Measurements from ENCODE around the gene RIMS4.
A peak's percentile ranks its signal among the peaks of the same experiment; 100 is the strongest.

Gene RIMS4

DNA sequence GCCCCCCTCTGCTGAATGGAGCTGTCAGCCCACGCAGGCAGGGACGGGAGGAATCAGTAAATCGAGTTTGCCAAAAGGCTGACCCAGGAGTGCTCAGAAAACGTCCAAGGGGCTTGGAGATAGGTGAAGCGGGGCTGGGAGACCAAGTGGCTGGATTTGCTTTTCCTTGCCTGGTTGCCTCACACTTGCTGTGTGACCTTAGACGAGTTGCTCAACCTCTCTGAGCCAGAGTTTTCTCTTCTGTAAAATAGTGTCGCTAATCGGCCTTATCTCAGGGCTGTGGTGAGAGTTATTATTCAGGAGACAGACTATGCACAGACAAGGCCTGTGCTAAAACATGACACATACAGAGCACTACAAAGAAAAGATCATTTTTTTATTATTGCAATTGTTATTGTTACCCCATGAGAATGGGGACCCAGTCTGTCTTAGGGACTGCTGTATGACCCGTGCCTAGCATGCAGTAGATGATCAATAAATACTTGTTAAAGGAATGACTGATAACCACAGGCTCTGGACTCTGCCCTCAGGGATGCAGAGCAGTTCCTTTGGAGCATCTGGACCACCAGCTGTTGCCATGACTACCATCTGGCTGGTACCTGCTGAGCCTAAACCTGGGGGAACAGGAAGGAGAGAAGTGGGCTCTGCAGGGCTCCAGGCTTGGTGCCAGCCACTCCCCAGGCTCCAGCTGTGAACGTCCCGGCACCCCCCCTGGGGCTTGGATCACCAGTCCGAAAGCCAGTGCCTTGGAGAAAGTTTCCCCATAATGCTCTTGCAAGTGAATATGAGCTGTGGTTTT is 63.8 kb downstream of the RIMS4 start:
- H3K9ac ChIP-seq (ENCODE audit: low read depth, low read length, poor library complexity, severe bottlenecking), result no peak overlapping the region
- no peaks in the 10 kb centered on the region for H3K9me2 ChIP-seq (replicated peaks; ENCODE audit: low read depth, low read length)
- H4K20me1 ChIP-seq (ENCODE audit: insufficient read depth, low read length, poor library complexity, severe bottlenecking), result no peaks in the 10 kb centered on the region
- no peak overlapping the region for H2AFZ ChIP-seq (ENCODE audit: low read length)
- H3K4me1 ChIP-seq (ENCODE audit: insufficient read depth, low read length, poor library complexity, severe bottlenecking), result no peaks in the 10 kb centered on the region
- no peak for TF ChIP-seq EZH2phosphoT487 (IDR thresholded peaks at IDR 0.05; ENCODE audit: borderline replicate concordance)
- TF ChIP-seq, protein P1, sequence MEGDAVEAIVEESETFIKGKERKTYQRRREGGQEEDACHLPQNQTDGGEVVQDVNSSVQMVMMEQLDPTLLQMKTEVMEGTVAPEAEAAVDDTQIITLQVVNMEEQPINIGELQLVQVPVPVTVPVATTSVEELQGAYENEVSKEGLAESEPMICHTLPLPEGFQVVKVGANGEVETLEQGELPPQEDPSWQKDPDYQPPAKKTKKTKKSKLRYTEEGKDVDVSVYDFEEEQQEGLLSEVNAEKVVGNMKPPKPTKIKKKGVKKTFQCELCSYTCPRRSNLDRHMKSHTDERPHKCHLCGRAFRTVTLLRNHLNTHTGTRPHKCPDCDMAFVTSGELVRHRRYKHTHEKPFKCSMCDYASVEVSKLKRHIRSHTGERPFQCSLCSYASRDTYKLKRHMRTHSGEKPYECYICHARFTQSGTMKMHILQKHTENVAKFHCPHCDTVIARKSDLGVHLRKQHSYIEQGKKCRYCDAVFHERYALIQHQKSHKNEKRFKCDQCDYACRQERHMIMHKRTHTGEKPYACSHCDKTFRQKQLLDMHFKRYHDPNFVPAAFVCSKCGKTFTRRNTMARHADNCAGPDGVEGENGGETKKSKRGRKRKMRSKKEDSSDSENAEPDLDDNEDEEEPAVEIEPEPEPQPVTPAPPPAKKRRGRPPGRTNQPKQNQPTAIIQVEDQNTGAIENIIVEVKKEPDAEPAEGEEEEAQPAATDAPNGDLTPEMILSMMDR (conservative IDR thresholded peaks at IDR 0.05; ENCODE audit: low read length), result no peak
- H3K36me3 ChIP-seq (ENCODE audit: insufficient read depth, low read length), result no peaks in the 10 kb centered on the region
- no peaks in the 10 kb centered on the region for H3K9me3 ChIP-seq (ENCODE audit: insufficient read depth, low read depth, low read length)
- no peaks in the 10 kb centered on the region for H3F3A ChIP-seq (ENCODE audit: low read depth)
- peaks cover 31% of the 10 kb centered on the region for H3K27me3 ChIP-seq (ENCODE audit: insufficient read depth, low read length, poor library complexity, severe bottlenecking)
- H3K4me3 ChIP-seq (ENCODE audit: low read length, poor library complexity, severe bottlenecking), result no peak overlapping the region
- H3K79me2 ChIP-seq (ENCODE audit: insufficient read depth, low read length), result no peaks in the 10 kb centered on the region
- H3K4me2 ChIP-seq (ENCODE audit: low read depth, low read length, poor library complexity, severe bottlenecking), result peak overlapping the region; percentile 32

DNA sequence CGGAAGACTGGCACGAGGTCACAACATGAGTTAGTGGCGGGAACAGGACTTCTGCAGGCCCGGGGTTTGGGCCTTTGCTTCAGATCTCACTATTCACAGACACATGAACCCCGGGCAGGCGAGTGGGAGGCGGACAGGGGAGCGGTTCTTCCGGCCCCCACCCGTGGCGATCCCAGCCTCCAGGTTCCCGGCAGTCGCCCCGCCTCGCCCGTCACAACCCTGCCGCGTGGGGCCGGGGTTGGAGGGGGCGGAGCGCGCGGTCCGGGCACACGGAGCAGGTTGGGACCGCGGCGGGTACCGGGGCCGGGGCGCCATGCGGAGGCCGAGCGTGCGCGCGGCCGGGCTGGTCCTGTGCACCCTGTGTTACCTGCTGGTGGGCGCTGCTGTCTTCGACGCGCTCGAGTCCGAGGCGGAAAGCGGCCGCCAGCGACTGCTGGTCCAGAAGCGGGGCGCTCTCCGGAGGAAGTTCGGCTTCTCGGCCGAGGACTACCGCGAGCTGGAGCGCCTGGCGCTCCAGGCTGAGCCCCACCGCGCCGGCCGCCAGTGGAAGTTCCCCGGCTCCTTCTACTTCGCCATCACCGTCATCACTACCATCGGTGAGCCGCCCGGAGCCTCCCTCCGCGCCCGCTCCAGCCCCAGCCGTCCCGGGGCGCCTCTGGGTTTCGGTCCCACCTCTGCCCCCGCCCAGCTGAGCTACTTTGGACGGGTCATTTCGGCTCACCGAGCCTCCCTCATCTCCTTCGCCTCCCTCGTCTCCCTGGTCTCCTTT is 64.6 kb downstream of the RIMS4 start, which contains the start of gene KCNK15:
KCNK15 (plus strand) TSS at position 268 of the 769 bp plus-strand sequence; CDS start at position 314, 46 bp downstream.
- H3K36me3 ChIP-seq (ENCODE audit: insufficient read depth, low read length), result no peaks in the 10 kb centered on the region
- no peaks in the 10 kb centered on the region for H3K9me2 ChIP-seq (replicated peaks; ENCODE audit: low read depth, low read length)
- H3K79me2 ChIP-seq (ENCODE audit: insufficient read depth, low read length), result no peaks in the 10 kb centered on the region
- no peaks in the 10 kb centered on the region for H3K9me3 ChIP-seq (ENCODE audit: insufficient read depth, low read depth, low read length)
- H3K27me3 ChIP-seq (ENCODE audit: insufficient read depth, low read length, poor library complexity, severe bottlenecking), result peaks cover 39% of the 10 kb centered on the region
- H2AFZ ChIP-seq (ENCODE audit: low read length), result no peak within 1 kb of the TSS; the same call in 1 of the 2 replicates
- H4K20me1 ChIP-seq (ENCODE audit: insufficient read depth, low read length, poor library complexity, severe bottlenecking), result no peaks in the 10 kb centered on the region
- no peak for TF ChIP-seq EZH2phosphoT487 (IDR thresholded peaks at IDR 0.05; ENCODE audit: borderline replicate concordance)
- TF ChIP-seq, protein P1 (conservative IDR thresholded peaks at IDR 0.05; ENCODE audit: low read length), result no peak
- H3F3A ChIP-seq (ENCODE audit: low read depth), result no peaks in the 10 kb centered on the region
- peak within 1 kb of the TSS; percentile 32 for H3K4me2 ChIP-seq (ENCODE audit: low read depth, low read length, poor library complexity, severe bottlenecking)
- H3K4me1 ChIP-seq (ENCODE audit: insufficient read depth, low read length, poor library complexity, severe bottlenecking), result no peaks in the 10 kb centered on the region
- no peak within 1 kb of the TSS for H3K4me3 ChIP-seq (ENCODE audit: low read length, poor library complexity, severe bottlenecking)
- no peak within 1 kb of the TSS for H3K9ac ChIP-seq (ENCODE audit: low read depth, low read length, poor library complexity, severe bottlenecking)

DNA sequence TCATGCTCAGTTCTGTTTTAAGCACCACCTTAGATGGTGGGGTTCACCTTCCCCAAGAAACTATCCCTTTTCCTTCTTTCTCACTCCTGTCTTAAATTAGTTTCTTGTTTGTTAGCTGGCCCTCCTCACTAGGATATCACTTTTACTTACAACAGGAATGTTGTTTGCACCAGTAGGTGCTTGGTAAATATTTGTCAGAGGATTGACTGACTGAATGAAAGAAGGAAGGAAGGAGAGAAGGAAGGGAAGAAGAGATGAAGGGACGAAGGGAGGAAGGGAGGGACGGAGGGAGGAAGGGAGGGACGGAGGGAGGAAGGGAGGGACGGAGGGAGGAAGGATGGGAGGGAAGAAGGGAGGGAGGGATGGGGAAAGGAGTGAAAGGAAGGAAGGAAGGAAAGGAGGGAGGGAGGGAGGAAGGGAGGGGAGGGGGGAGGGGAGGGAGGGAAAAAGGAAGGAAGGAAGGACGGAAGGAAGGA is 65.2 kb downstream of the RIMS4 start:
- Histone ChIP-seq H3K9ac (ENCODE audit: low read depth, low read length, poor library complexity, severe bottlenecking) (no peak overlapping the region), H3K79me2 (ENCODE audit: insufficient read depth, low read length) (no peaks in the 10 kb centered on the region), H3K9me3 (ENCODE audit: insufficient read depth, low read depth, low read length) (no peaks in the 10 kb centered on the region), H3K4me3 (ENCODE audit: low read length, poor library complexity, severe bottlenecking) (no peak overlapping the region), H3F3A (ENCODE audit: low read depth) (no peaks in the 10 kb centered on the region), H2AFZ (ENCODE audit: low read length) (no peak overlapping the region), H3K36me3 (ENCODE audit: insufficient read depth, low read length) (no peaks in the 10 kb centered on the region), H3K4me2 (ENCODE audit: low read depth, low read length, poor library complexity, severe bottlenecking) (no peak overlapping the region), H3K4me1 (ENCODE audit: insufficient read depth, low read length, poor library complexity, severe bottlenecking) (no peaks in the 10 kb centered on the region), H3K27me3 (ENCODE audit: insufficient read depth, low read length, poor library complexity, severe bottlenecking) (peaks cover 40% of the 10 kb centered on the region), H3K9me2 (replicated peaks; ENCODE audit: low read depth, low read length) (no peaks in the 10 kb centered on the region), H4K20me1 (ENCODE audit: insufficient read depth, low read length, poor library complexity, severe bottlenecking) (no peaks in the 10 kb centered on the region)
- no peak for TF ChIP-seq EZH2phosphoT487 (IDR thresholded peaks at IDR 0.05; ENCODE audit: borderline replicate concordance)
- TF ChIP-seq, protein P1 (conservative IDR thresholded peaks at IDR 0.05; ENCODE audit: low read length), result no peak
